Astrocyte (in vitro differentiated cells and primary cell): ENCODE data around the gene NEU1.

ENCODE experiments used
- EZH2 ChIP-seq: IDR thresholded peaks from 2 replicates; pipeline ENCODE4 v1.6.1; 2012; ENCODE audit warnings: mild to moderate bottlenecking, low read length, inconsistent platforms; ENCODE audit not compliant: insufficient read depth
- TF ChIP-seq, protein P1 (sequence below): IDR thresholded peaks from 2 replicates; pipeline ENCODE4 v1.5.1; 2011; ENCODE audit warnings: low read depth, mild to moderate bottlenecking, inconsistent platforms, low read length, moderate library complexity; ENCODE audit not compliant: insufficient read depth

DNA sequence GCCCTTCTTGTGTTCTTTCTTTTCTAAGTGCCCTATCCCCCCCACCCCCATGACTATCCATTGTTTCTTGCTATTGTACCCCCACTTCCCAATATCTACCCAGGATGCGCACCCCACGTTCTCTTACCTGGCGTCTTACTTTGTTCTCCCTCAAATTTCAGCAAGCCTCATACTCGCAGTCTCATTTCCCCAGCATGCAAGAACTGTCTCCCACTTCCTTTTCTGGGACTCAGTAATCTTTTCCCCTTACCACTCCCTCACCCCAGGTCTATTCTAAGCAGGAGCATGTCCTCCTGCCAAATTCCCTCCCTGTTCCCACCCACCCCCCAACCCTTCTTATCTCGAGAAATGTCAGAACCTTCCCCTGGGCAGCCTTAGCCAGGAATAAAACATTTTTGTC is 36.6 kb upstream of the NEU1 start:
- TF ChIP-seq, protein P1, sequence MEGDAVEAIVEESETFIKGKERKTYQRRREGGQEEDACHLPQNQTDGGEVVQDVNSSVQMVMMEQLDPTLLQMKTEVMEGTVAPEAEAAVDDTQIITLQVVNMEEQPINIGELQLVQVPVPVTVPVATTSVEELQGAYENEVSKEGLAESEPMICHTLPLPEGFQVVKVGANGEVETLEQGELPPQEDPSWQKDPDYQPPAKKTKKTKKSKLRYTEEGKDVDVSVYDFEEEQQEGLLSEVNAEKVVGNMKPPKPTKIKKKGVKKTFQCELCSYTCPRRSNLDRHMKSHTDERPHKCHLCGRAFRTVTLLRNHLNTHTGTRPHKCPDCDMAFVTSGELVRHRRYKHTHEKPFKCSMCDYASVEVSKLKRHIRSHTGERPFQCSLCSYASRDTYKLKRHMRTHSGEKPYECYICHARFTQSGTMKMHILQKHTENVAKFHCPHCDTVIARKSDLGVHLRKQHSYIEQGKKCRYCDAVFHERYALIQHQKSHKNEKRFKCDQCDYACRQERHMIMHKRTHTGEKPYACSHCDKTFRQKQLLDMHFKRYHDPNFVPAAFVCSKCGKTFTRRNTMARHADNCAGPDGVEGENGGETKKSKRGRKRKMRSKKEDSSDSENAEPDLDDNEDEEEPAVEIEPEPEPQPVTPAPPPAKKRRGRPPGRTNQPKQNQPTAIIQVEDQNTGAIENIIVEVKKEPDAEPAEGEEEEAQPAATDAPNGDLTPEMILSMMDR: no peak
- no peak for TF ChIP-seq EZH2
